ENCODE results near the gene TAB2. TPM values are rescaled to one million over a fixed set of nuclear protein-coding genes. Genes with fewer than 3 reads are reported as not detected.

The TAB2 gene
- total and polyA plus RNA-seq, 9 of the 15 experiments (the other 6 are each of a cell fraction or from before 2014, with no cell fraction given) = 9.1 to 38.3 (median 18.6) TPM

GRCh38 chr6:149431905-149432775, 114.6 kb downstream of the TAB2 start (continued):
- TF ChIP-seq DACH1 (IDR thresholded peaks at IDR 0.05; ENCODE audit: partially characterized antibody) (peak; percentile 49), SP1 (CRISPR knock-in tag; IDR thresholded peaks at IDR 0.05) (0 out of 2 replicates have a peak, but pooled peaks have one; percentile 51), PHF21A (IDR thresholded peaks at IDR 0.05; ENCODE audit: borderline replicate concordance, low read depth) (0 out of 2 replicates have a peak, but pooled peaks have one; percentile 56), AFF4 (CRISPR knock-in tag; IDR thresholded peaks at IDR 0.05) (0 out of 2 replicates have a peak, but pooled peaks have one; percentile 43), YY1 (IDR thresholded peaks at IDR 0.05; ENCODE audit: borderline replicate concordance in 1 of 3, control insufficient read depth in 1 of 3, extremely low read depth in 1 of 3, insufficient read depth in 3 of 3, insufficient read length in 1 of 3, insufficient replicate concordance in 2 of 3, low read depth in 1 of 3, low read length in 2 of 3) (peak in 2 of 3 experiments; percentile 21 to 45), RNF219 (CRISPR knock-in tag; IDR thresholded peaks at IDR 0.05) (no peak), MED1 (CRISPR knock-in tag; IDR thresholded peaks at IDR 0.05; ENCODE audit: borderline replicate concordance) (no peak), ATF6 (CRISPR knock-in tag; IDR thresholded peaks at IDR 0.05) (0 out of 2 replicates have a peak, but pooled peaks have one; percentile 73), GABPB1 (CRISPR knock-in tag; IDR thresholded peaks at IDR 0.05) (peak; percentile 41; the same call in 1 of the 2 replicates), SMC3 (conservative IDR thresholded peaks at IDR 0.05; ENCODE audit: insufficient read depth, low read depth, low read length) (peak; percentile 99), MYC (IDR thresholded peaks at IDR 0.05; ENCODE audit: low read depth, low read length) (peak; percentile 57; the same call in 1 of the 2 replicates), MYC (CRISPR knock-in tag; IDR thresholded peaks at IDR 0.05; ENCODE audit: borderline replicate concordance, low read depth) (no peak), CC2D1A (IDR thresholded peaks at IDR 0.05) (peak; percentile 89)
- TF ChIP-seq, protein P1, sequence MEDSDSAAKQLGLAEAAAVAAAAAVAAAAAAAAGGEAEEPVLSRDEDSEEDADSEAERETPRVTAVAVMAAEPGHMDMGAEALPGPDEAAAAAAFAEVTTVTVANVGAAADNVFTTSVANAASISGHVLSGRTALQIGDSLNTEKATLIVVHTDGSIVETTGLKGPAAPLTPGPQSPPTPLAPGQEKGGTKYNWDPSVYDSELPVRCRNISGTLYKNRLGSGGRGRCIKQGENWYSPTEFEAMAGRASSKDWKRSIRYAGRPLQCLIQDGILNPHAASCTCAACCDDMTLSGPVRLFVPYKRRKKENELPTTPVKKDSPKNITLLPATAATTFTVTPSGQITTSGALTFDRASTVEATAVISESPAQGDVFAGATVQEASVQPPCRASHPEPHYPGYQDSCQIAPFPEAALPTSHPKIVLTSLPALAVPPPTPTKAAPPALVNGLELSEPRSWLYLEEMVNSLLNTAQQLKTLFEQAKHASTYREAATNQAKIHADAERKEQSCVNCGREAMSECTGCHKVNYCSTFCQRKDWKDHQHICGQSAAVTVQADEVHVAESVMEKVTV (CRISPR knock-in tag; IDR thresholded peaks at IDR 0.05) = peak; percentile 95
